GOT3 (cell line): Measurements from ENCODE around the gene XCR1.
"Not testable (repeated sequence)": the region's sequence is repeated elsewhere in the genome, so short reads cannot be mapped to it uniquely, and the experiment has no call there.

Experiments
- DNase-seq: peaks from one replicate; lab custom pipeline; 2025; ENCODE audit warnings: mixed read lengths; lab: John Stamatoyannopoulos, UW

The XCR1 gene

DNA sequence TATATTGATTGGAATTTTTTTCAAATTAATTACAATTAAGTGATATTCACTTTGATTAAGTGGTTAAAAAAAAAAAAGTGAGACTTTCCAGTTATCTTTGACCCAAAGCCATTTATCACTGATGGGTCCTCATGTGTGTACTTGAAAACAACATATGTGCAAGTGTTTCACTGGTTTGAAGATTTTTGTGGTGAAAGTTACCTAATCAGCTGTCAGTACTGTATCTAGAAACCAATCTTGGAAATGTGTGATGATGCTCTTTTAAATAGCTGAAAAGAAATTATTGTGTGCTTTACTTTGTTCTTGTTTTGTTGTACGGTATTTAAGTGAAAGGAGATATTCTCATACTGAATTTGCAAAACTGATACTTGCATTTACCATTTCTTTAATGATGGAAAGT lies 11.6 kb upstream of the XCR1 start:
- no peak for DNase-seq

DNA sequence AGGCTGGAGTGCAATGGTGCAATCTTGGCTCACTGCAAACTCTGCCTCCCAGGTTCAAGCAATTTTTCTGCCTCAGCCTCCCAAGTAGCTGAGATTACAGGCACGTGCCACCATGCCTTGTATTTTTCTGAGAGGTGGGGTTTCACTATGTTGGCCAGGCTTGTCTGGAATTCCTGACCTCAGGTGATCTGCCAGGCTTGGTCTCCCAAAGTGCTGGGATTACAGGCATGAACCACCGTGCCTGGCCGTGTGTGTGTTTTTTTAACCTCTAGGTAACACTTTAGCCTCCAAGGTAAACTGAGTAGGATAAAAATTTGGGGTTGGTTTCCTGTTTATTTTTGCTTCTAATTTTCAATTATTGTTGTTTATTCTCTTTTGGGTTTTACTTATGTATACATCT lies 10.8 kb upstream of the XCR1 start:
- not testable (repeated sequence) for DNase-seq

DNA sequence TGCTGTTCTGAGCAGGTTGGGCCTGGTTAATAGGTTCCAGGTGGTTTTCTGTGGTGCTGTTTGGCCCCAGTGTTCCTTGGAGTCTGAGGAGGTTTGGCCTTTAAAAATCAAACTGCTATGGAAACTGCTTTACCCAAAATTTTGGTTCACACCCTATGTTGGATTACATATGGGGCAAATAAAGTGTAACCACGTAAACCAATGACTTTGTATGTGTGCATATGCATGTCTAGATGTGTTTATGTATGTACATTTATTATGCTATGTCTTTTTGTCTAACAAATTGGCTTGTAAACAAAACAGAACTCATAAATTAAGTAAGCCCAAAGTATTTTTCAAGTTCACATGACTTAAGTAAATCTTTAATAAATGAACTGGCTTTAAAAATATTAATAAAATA lies 8.9 kb upstream of the XCR1 start:
- DNase-seq, result no peak

DNA sequence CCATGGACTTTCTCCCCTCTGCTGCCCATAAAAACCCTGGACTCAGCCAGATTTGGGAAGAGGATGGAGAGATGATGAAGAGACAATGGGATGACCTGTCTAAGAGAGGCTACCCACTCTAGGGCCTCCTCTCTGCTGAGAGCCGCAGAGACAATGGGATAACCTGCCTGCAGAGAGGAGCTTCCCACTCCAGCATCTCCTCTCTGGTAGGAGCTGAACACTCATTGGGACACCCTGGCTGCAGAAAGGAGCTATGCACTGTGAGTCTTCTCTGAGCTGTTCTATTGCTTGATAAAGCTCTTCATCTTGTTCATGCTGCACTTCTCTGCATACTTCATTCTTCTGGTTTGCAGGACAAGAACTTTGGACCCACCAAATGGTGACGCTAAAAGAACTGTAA lies 4.5 kb upstream of the XCR1 start:
- no peak for DNase-seq

DNA sequence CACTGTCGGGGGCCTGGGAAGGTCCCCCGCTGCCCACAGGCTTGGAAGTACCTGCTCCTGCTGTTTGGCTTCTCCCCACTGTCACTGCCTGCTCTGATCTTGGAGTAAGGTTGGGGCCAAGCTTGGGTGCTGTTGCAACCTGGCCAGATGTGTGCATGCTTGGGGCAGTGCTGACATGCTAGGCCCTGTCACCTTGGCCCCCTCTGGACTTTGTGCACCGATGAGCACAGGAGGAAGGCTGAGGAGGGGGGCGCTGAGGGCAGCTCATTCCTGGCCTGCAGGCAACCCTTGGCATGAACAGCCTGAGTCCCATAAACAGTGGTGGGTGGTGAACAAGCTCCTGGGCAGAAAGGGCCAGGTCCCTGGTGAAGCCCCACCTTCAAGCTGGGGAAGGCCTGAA lies 4.0 kb upstream of the XCR1 start:
- DNase-seq, result no peak

DNA sequence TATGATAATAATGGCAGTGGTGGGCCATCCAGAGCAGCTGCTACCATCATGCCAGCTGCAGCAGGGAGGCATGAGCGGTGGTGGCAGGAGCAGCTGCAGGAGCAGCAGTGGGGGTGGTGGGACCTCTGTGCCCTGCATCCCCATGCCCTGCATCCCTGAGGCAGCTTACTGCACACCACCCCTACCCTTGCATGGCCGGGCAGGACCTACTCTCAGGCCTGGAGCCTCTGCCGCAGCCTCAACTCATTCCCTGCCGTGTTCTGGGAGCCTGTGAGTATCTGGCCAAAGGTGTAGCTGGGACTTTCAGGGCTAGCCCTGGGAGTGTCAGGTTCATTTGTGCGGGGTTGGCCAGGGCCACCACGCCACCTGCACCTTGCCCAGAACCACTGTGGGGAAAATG lies 3.3 kb upstream of the XCR1 start:
- DNase-seq, result no peak

DNA sequence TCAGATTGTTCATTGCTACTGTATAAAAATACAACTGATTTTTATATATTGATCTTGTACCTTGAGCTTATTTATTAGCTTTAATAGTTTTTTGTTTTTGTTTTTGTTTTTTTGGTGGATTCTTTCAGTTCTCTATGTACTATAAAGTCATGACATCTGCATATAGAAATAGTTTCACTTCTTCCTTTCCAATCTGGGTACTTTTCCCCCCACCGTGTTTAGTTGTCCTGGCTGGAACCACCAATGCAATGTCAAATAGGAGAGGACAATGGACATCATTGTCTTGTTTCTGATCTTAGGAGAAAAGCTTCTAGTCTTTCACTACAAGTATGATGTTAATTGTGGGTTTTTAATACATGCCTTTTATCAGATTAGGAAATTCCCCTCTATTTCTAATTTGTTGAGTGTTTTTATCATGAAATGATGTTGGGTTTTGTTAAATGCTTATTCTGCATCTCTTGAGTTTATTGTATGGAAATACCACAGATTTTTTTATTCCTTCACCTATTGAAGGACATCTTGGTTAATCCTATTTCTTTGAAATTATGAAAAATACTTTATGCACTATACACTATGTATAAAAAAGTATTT lies 2.8 kb upstream of the XCR1 start:
- DNase-seq, result no peak

DNA sequence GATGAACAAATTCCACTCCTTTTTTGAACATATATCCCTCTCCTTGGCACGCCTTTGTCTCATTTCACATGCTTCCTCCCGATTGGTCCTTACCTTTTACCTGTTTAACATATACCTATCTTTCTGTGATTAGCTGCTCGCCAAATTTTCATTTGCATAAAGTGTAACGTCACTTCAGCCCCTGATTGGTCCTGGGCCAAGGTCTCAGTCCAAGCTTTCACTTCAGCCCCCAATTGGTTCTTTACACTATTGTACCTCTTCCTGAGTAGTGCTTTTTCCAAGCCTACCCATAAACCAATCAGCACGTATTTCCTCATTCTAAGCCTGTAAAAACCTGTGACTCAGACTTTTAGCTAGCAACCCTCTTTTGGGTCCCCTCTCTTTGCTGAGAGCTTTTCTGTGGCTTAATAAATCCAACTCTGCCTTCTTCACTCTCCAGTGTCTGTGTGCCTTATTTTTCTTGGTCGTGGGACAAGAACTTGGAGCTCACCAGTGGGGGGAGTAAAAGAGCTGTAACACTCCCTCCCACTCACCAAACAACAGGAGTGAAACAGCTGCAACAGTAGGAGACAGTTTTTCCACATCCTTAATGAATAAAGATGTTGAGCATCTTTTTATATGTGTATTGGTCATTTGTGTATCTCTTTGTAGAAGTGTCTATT lies 584 bp upstream of the XCR1 start:
- no peak for DNase-seq

DNA sequence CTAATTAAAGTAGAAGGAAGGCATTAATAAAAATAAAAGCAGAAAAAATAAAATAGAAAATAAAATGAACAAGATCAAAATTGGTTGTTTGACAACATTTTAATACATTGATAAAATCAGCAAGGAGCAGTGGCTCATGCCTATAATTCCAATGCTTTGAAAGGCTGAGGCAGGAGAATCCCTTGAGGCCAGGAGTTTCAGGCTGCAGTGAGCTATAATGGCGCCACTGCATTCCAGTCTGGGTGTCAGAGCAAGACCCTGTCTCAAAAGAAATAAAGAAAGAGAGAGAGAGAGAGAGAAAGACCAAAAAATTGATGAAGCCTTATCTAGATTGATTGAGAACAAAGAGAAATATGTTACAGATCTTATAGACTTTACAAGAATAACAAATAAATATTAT lies 2.1 kb downstream of the XCR1 start:
- no peak for DNase-seq

DNA sequence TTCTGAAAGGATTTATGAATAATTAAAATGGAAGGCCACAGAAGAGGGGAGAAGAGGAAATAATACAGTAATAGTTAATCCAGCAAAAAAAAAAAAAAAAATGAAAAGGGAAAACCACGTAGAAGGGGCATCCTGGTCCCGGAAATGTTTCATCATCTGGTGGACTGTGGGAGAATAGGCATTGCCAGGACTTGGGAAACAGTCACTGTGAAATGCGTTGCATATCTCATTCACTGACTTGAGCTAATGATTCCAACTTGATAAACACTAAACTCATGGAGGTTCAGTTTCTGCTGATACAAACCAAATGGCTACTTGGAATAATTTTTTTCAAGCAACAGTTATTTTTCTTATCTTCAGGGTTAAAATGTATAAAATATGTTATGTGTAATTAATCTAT lies 3.2 kb downstream of the XCR1 start:
- no peak for DNase-seq

DNA sequence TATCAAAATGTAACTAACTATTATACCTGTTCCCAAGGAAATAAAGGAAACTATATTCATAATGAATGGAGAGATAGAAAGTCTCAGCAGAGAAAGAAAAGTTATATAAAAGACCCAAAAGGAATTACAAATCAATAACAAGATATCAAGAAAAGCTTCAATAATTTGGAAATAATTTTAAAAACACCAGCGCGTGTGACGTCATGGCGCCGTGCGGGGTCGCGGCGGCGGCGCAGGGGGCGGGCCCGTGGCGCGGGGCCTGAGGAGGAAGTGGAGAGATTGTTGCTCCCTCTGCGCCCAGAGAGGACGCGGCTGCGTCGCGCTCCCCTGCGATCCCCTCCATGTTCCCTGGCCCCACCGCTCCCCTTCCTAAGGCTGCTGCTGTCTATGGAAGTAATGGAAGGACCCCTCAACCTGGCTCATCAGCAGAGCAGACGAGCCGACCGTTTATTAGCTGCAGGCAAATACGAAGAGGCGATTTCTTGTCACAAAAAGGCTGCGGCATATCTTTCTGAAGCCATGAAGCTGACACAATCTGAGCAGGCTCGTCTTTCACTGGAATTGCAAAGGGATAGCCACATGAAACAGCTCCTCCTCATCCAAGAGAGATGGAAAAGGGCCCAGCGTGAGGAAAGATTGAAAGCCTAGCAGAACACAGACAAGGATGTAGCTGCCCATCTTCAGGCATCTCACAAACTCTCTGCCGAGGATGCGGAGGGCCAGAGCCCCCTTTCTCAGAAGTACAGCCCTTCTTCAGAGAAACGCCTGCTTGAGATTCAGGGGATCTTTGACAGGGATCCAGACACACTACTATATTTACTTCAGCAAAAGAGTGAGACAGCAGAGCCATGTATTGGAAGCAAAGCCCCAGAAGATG lies 4.1 kb downstream of the XCR1 start:
- DNase-seq, result no peak

DNA sequence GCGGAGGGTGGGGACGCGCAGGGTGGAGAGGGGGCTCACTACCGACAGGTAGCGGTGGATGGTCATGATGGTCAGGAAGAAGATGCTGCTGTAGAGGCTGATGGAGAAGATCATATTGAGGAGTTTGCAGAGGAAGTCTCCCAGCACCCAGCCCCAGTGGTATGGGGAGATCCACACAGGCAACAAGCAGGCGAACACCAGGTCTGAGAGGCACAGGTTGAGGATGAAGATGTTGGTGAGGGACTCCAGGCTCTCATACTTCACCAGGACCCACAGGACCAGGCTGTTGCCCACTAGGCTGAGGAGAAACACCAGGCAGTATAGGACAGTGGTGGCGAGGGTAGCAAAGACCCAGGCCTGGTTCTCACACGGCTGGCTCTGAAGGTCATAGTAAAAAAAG lies 5.8 kb downstream of the XCR1 start:
- DNase-seq, result no peak

DNA sequence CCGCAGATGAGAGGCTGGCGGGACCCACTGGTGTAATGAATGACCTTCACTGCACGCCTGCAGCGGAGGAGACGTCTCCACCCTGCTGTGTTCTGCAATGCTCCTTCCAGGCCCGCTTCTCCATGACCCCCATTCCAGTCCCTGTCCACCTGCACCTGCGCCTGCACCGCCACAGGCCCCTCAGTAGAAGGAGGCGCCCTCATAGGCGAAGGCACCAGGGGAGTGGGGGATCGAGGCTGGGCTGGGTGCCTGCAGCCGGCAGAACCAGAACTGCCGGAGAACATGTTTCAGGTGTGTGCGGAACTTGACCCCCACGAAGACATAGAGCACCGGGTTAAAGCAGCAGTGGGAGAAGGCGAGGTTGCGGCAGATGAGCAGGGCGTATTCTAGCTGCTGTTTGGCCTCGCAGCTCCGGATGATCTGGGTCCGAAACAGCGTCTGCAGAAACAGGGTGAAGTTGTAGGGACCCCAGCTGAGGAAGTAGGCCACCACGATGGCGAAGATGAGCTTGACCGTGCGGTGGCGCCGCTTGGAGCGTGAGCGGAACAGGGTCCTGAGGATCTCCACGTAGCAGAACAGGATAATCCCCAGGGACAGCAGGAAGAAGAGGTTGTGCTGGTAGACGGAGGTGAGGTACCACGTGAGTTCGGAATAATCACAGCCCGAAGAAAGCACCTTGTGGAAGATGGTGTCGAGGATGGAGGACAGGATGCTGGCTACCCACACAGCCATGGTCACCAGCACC lies 6.3 kb downstream of the XCR1 start:
- DNase-seq, result no peak

DNA sequence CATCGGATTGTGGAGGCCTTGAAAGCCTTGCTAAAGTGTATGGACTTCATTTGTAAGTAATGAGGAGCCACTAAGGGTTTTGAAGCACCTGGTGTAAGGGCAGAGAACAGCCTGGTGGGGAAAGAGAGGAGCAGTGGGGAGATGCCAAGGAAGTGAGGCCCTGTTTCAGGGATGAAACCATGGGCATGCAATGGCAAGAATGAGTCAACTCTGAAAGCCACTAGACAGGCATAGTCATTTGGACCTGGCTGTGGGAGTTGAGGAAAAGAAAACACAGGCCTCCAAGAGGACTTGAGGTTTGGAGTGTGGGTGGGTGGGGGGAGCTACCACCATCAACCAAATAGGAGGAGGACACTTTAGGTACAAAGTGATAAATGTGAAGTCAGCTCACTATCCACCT lies 7.6 kb downstream of the XCR1 start:
- no peak for DNase-seq

DNA sequence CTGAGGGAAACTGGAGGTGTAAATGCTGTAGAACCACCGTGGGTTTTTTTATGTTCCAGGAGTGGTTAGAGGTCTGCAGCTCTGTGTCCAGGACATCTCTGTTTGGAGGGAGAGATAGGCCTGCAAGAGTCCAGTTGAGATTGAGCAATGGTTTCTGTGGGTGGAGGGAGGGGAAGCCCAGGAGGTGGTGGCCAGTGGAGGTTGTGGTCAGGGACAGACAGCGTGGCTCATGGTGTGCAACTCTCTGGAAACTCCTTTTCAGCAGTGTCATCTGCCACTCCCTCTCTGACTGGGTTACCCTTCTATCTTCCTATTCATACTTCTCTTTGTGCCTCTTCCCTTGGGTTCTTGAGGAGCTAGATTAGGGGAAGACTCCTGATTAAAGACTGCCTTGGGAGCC lies 9.6 kb downstream of the XCR1 start:
- DNase-seq, result no peak

DNA sequence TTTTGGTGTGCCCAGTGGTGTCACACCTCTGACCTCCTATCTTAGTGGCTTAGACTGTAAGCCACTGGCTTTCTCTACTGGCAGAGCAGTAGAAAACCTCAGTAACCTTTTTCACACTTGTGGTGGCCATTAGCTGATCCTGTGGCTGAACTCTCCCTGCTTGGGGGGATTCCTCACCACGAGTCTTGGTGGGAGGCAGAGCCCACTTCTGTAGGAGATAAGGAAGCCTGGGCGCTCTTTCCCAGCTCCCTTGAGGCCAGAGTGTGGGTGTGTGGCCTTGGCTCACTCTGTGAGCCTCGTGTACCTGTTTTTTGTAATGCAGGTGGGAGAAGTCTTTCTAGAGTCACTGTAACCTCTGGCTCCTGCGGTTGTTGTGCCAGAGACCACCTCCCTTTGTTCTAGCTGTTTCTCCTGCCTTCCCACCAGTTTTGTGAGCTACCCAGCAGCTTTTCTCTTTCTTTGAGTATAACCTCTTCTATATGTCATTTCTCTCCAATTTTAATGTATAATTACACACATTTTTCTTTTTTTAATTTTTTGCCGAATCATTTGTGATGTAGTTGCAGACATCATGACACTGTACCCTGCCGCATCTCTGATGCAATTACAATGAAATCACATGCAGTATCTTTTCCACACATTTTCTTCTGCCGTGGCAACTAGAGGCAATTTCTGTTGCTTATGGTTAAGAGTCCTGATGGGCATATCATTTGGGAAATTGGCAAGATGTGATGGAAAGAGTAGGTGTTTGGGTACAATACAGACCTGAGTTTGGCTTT lies 13.8 kb downstream of the XCR1 start:
- no peak for DNase-seq

DNA sequence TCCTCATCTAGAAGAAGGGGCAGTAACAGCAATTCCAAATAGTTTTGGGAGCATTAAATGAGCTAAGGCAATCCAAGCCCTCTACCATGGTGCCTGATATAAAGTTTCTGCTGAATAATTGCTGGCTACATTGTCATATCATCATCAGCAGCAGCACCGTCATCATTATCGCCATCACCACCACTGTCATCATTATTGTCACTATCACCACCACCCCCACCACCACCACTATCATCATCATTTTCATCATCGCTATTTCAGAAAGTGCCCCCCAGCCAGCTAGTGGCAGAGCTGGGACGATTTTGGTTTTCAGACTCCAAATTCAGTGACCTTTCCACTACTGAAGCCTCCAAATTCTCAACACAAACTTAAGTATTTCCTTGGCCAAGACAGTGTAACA lies 15.0 kb downstream of the XCR1 start:
- no peak for DNase-seq

DNA sequence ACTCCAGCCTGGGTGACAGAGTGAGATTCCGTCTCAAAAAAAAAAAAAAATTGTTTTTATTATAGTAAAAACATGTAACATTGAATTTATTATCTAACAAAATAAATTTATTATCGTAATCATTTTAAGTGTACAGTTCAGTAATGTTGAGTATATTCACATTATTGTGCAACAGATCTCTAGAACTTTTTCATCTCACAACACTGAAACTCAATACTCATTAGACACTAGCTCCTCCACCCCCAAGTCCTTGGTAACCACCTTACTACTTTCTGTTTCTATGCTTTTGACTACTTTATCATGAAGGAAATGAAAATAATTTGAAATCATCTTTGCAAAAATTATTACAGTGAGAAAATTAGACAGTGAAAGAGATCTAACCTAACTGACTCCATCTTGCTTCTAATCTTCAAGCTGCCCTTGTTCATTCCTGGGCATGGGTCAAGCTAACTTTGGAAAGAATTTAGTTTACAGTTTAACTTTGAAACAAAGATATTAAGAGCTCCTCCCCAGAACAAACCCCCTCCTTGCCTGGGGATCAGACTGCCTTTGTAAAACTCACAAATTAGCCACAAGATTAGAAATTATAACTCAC lies 16.7 kb downstream of the XCR1 start:
- no peak for DNase-seq

DNA sequence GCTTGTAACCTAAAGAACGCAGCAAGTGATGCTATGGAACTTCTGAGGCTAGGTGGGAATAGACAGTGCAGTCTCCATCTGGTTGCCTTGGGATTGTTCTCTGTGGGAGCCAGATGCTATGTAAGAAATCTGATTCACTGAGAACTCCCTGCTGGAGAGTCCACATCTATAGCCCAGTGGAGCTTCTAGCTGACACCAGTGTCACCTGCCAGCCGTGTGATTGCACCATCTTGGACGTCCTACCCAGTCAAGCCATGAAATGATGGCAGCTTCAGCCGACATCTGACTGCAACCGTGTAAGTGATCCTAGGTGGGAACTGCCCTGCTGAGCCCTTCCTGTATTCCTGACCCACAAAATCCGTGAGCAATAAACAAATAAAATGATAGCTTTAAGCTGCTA lies 19.2 kb downstream of the XCR1 start:
- DNase-seq, result no peak

DNA sequence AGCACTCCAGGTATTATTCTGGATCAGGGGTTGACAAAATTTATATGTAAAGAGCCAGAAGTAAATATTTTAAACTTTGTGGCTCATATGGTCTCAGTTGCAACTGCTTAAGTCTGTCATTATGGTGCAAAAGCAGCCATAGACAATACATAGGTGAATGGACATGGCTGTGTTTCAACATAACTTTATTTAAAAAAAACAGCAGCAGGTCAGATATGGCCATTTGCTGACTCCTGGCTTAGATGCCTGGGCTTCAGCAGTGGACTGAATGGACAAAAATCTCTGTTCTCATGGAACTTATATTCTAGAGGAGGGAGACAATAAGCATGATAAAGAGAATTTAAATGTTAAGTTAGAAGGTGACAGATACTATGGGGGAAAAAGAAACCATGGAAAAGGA lies 20.0 kb downstream of the XCR1 start:
- DNase-seq, result no peak

DNA sequence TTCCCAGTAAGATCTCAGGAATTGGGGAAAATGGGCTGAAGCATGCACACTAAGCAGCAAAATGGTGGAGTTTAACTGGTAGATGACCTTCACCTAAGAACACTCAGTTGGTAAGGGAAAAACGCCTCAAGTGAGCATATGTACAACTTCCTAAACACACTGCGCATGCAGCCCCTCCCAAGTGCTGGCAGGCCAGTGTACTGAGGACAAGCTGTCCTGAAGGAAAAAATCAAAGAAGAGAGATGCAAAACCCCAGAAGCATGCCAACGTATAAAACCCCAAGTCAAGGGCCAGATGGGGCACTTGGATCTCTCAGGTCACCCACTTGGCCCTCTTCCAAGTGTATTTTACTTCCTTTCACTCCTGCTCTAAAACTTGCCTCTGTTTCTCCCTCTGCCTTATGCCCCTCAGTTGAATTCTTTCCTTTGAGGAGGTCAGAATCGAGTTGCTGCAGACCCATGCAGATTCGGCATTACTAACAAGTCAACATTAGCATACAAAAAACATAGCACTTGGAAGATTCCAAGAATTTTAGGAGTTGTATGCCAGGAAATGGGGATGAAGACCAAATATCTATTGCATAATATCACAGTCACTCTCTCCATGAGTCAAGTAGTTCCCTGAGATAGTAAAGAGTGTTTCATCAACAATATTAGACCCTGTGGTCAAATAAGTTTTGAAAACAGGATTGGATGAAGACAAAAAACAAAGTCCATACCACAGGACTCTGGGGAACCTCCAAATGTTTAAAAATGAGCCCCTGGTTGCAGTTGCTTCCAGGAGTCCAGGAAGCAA lies 20.8 kb downstream of the XCR1 start:
- DNase-seq, result no peak
